GM12801 (cell line): ENCODE data around the gene FSTL5.

Experiments
- CTCF ChIP-seq: IDR thresholded peaks from one replicate; pipeline ENCODE4 v1.5.1; 2011; ENCODE audit warnings: control low read depth; ENCODE audit not compliant: insufficient read length; ENCODE audit errors: extremely low read depth

FSTL5 gene

DNA sequence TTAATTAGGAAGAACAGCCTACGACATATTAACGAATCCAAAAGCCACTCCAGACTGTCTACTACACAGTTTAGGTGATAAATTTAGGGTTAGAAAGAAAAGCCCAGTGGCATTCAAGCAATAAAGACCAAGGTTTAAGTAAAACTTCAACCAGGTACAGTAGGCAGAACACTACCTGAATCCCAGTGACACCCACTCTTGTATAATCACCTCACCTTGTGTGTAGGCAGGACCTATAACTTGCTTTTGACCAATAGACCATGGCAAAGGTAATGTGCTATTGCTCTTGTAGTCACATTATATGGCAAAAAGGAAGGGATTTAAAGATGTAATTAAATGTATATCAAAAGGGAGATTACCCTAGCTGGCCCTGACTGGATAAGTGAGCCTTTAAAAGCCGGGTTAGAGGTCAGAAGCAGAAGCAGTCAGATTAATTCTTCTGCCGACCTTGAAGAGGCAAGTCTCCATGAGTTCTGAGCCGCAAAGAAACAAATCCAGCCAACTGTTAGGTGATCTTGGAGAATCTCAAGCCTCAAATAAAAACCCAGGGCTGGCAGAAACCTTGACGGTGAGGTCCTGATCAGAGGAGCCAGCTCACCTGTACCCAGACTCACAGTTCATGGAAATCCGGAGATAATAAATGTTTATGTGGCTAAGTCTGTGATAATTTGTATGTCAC lies 8.8 kb downstream of the FSTL5 start:
- TF ChIP-seq CTCF = no peak

DNA sequence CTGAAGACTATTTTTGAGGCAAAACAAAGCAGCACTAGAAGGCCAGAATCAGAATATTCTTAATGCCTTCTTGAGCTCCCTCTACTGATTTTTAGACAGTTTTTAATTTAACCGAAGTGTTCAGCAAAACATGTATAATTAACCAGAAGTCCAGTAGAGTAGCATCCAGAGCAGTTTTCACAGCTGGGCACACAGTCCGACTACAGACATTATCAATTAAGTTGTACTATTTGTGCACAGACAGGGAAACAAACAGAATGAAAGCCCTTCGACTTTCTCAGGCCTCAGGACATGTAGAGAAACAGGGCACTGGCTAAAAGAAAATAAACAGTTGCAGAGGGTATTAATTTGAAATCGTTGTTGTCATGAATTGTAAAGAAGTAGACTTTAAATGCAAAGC lies 11.9 kb downstream of the FSTL5 start:
- TF ChIP-seq CTCF = no peak

GRCh38 chr4:162151386-162151785 lies 12.4 kb downstream of the FSTL5 start:
- TF ChIP-seq CTCF = no peak

- no peak for TF ChIP-seq CTCF
These were observed 14.2 kb downstream of the FSTL5 start for GRCh38 chr4:162149644-162150043.

DNA sequence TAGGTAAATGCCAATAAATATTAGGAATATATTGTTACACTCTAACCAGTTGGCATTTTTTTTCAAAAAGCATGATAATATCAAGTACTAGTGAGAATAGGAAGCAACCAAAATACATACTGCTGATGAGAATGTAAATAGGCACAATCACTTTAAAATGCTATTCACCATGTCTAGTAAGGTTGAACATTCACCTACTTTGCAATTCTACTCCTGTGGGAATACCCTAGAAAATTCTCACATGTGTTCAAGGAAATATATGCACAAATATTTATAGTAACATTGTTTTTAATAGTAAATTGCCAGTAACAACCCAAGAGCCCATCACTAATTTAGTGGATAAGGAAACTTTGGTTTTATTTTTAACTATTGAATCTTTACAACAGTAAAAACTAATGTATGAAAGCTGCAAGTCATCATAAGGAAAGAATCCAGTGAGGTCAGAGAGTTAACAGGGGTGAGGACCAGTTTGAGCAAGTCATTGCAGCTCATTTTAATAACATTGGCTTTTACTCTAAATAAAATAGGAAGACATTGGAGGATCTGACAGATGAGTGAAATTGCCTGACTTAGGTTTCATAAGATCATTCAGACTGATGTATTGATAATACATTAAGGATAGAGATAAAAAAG lies 23.6 kb downstream of the FSTL5 start:
- no peak for TF ChIP-seq CTCF

- TF ChIP-seq CTCF = no peak
These were observed 24.4 kb downstream of the FSTL5 start for GRCh38 chr4:162139412-162139811.

- TF ChIP-seq CTCF = no peak
These were observed 32.5 kb downstream of the FSTL5 start for GRCh38 chr4:162131256-162131655.
